H1 (cell line): Measurements from ENCODE around the gene SLC36A2.

ENCODE experiments used
- BCL11A ChIP-seq, 2 experiments: IDR thresholded peaks; one replicate each; pipeline ENCODE4 v1.6.1; 2011; ENCODE audit warnings: low read depth in 2 of 2, low read length in 2 of 2, mild to moderate bottlenecking in 2 of 2
- SUZ12 ChIP-seq: fragments of 200-600 bp; sonication (generic); IDR thresholded peaks from 2 replicates; pipeline ENCODE4 v1.6.1; 2012; ENCODE audit warnings: mild to moderate bottlenecking, inconsistent platforms, low read length, moderate library complexity, mixed read lengths

GRCh38 chr5:151374539-151374938, 27.2 kb upstream of the SLC36A2 start:
- TF ChIP-seq SUZ12 (no peak), BCL11A (IDR thresholded peaks at IDR 0.05; ENCODE audit: low read depth in 2 of 2, low read length in 2 of 2) (no peak)
